Measurements from ENCODE around the gene MRPL36.

The MRPL36 gene

GRCh38 chr5:1786621-1787471 is 12.8 kb downstream of the MRPL36 start:
- TF ChIP-seq, protein P1, sequence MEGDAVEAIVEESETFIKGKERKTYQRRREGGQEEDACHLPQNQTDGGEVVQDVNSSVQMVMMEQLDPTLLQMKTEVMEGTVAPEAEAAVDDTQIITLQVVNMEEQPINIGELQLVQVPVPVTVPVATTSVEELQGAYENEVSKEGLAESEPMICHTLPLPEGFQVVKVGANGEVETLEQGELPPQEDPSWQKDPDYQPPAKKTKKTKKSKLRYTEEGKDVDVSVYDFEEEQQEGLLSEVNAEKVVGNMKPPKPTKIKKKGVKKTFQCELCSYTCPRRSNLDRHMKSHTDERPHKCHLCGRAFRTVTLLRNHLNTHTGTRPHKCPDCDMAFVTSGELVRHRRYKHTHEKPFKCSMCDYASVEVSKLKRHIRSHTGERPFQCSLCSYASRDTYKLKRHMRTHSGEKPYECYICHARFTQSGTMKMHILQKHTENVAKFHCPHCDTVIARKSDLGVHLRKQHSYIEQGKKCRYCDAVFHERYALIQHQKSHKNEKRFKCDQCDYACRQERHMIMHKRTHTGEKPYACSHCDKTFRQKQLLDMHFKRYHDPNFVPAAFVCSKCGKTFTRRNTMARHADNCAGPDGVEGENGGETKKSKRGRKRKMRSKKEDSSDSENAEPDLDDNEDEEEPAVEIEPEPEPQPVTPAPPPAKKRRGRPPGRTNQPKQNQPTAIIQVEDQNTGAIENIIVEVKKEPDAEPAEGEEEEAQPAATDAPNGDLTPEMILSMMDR (IDR thresholded peaks at IDR 0.05), result no peak
- TF ChIP-seq ZFX (IDR thresholded peaks at IDR 0.05; ENCODE audit: borderline replicate concordance), result no peak

DNA sequence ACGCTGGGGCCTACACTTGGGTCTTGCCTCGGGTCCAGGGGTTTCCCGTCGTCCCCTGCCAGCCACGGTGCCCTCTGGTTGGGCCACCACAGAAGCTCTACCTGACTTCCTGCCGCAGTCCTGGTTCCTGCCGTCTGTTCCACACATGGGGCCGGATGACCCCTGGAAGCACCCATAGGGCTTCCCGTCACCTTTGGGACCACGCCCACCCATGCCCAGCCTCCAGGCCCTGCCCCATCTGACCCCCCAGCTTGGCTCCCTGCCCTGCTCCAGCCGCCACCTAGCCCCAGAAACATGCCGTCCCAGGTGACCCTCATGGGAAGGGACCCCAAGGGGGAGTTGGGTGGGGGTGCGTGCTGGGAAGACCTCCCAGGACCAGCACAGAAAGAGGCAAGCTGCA is 13.7 kb downstream of the MRPL36 start:
- no peak overlapping the region for H3K27ac ChIP-seq
- no peak for TF ChIP-seq ZFX (IDR thresholded peaks at IDR 0.05; ENCODE audit: borderline replicate concordance)
- TF ChIP-seq, protein P1 (IDR thresholded peaks at IDR 0.05), result no peak

More at GRCh38 chr5:1786621-1787471, 12.8 kb downstream of the MRPL36 start:
- H3K27ac ChIP-seq, result no peak overlapping the region

DNA sequence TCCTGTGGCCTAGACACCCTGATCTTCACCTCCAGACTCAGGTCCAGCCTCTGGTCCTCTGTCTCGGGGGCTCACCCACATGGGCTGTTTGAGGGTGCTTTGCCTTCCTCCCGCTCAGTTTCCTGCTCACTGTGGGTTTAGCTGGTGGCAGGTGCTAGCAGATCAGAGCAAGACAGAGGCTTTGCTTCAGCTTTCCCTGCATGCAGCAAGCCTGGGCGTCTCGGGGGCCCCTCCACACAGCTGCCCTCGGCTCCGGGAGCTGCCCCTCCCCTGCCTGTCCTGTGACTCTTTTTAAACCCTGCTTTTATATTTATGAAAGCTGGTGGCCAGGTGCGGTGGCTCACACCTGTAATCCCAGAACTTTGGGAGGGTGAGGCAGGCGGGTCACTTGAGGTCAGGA is 14.6 kb downstream of the MRPL36 start:
- TF ChIP-seq, protein P1 (IDR thresholded peaks at IDR 0.05), result no peak
- no peak for TF ChIP-seq ZFX (IDR thresholded peaks at IDR 0.05; ENCODE audit: borderline replicate concordance)
- H3K27ac ChIP-seq, result no peak overlapping the region

- TF ChIP-seq, protein P1 (IDR thresholded peaks at IDR 0.05), result no peak
- no peak for TF ChIP-seq ZFX (IDR thresholded peaks at IDR 0.05; ENCODE audit: borderline replicate concordance)
- H3K27ac ChIP-seq, result no peak overlapping the region
These were observed 15.2 kb downstream of the MRPL36 start for GRCh38 chr5:1784197-1785050.

DNA sequence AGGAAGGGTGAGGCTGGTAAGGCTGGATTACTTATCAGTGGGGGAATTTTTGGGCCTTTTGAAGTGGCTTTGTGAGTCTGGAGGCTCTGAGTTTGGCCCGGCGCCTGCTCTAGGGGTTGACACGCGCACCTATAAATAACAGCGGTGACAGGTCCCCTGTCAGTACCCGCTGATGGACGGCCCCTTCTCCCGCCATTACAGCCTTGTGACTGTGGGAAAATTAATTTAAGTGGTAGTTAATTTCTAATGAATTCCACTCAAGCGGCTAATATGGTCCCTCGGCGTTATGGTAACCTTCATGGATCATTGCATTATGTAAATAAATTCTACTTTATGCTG is 16.5 kb downstream of the MRPL36 start:
- TF ChIP-seq, protein P1 (IDR thresholded peaks at IDR 0.05), result no peak
- TF ChIP-seq ZFX (IDR thresholded peaks at IDR 0.05; ENCODE audit: borderline replicate concordance), result no peak
- no peak overlapping the region for H3K27ac ChIP-seq

DNA sequence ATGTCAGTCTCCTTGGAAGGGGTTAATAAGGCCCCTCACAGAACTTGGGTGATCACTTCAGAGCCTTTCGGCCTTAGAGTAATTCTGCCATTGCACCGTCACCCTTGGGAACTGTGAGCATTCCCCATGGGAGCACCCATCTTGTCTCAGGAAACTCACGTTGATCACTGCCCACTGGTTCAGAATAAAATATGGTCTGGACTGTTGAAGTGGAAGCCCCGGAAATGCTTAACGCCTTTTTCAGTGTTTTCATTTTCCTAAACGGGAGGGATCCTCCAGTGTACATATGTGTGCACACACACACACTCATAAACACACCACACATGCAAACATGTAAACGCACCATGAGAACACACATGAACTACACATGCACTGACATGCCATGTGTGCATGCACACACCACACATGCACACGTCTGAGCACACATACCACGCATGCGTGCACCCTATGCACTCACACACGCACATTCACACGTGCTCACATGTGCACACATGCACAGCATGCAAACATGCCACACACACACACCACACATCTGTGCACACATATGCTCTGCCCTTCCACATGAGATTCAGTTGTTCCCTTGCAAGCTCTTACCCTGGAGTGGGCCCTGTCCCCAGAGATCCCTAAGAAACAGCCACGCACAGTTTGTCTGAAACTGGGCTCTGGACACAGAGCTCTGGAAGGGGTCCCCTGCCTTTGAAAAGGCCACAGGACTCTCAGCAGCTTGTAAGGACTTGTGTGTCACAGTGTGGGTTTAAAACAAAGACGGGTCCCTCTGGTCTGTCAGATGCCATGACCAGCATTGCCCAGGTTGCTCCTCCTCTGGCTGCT is 17.0 kb downstream of the MRPL36 start:
- TF ChIP-seq, protein P1 (IDR thresholded peaks at IDR 0.05), result no peak
- no peak for TF ChIP-seq ZFX (IDR thresholded peaks at IDR 0.05; ENCODE audit: borderline replicate concordance)

More for the DNA sequence above, 17.0 kb downstream of the MRPL36 start:
- H3K27ac ChIP-seq, result no peak overlapping the region
